ENCODE results near the gene ADAMTS17.

GRCh38 chr15:100248236-100248635 is 93.5 kb downstream of the ADAMTS17 start:
- no peak for TF ChIP-seq CTCF (IDR thresholded peaks at IDR 0.05)
- TF ChIP-seq EP300 (IDR thresholded peaks at IDR 0.05): no peak
